Measurements from ENCODE around the gene CCDC183.
"Not testable (repeated sequence)": the region's sequence is repeated elsewhere in the genome, so short reads cannot be mapped to it uniquely, and the experiment has no call there.

CCDC183 gene

DNA sequence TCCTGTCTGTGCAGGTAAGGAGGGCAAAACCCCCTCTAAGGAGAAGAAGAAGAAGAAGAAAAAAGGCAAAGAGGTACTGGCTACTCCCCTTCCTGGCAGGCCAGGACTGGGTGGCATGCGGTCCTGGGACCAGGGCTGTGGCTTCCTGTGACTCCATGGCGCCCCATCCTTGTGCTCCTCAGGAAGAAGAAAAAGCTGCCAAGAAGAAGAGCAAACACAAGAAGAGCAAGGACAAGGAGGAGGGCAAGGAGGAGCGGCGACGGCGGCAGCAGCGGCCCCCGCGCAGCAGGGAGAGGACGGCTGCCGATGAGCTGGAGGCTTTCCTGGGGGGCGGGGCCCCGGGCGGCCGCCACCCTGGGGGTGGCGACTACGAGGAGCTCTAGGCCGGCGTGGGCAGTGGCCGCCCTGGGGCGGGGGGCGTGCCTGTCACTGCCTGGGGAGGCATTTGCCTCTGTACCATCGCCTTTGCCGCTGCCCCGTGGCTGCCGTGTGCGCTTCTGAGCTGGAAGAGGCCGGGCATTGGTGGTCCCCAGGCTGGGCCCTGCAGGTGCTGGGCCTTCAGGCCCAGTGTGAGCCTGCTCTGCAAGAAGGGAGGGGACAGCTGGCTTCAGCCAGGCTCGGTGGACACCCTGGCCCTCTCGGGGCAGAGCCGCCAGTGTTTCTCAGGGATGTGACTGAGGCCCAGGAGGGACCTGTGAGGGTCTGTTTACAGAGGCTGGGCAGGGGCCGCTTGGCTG, 44.2 kb downstream of the CCDC183 start:
- DNase-seq: no peak

DNA sequence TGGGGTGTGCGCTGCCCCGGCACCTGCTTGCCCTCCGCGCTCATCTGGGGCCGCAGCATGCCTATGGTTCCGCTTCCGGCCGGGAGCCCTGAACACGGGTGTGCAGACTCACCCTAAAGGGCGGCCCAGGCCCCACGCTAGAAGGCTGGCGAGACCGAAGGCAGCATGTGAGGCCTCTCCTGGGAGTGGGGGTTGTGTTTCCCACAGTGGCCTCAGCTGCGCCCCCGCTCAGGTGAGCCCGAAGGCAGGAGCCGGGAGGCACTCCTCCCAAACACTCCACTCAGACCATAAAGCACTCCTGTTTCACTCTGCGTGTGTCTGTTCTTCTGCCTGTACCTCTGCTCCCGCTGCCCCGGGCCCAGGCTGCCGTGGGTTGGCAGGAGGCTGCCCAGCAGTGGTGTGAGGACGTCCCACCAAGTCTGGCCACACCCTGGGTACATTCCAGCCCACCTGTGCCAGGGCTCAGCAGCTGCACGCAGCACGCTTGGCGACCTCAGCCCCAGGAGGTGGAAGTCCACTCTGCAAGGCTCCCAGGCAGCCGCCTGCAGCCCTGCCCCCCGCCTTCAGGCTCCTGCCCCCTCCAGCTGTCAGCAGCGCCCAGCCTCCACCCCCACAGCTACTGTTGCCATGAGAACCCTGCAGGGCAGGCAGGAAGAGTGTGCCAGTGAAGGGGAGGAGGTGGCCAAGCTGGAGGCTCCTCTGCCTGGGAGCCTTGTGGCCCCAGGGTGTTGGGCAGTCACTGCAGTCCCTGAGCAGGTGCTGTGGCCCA, 44.9 kb downstream of the CCDC183 start:
- no peak for DNase-seq

DNA sequence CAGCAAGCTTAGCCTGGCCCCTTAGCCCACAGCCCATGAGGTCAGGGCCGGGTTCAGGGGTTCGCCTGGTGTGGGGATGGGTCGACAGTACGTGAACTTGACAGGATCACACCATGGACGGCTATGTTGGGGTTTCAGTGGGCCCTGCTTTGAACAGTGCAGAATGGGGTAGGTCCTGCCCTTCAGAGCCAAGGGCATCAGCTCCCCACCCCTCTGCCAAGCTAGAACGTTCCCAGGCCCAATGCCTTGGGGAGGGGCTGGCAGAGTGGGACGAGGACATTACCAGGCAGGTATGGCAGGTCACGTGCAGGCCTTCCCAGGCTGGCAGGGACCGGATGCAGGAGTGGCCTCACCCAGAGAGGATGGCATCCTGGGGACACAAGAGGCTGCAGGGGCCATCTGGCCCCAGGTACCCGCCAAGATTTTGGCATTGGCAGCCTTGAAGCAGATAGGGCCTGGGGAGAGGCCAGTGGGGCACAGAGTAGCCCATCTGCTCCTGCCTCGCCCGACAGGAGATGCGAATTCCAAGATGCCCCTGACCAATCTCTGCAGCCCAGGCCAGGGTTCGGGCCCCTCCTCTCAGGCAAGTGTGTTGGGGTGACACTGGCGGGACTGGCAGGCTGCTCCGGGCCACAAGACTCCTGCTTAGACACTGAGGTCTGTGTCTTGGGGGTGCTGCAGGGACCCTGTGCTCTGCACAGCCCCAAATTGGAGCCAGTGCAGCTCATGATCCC, 45.7 kb downstream of the CCDC183 start:
- not testable (repeated sequence) for DNase-seq

DNA sequence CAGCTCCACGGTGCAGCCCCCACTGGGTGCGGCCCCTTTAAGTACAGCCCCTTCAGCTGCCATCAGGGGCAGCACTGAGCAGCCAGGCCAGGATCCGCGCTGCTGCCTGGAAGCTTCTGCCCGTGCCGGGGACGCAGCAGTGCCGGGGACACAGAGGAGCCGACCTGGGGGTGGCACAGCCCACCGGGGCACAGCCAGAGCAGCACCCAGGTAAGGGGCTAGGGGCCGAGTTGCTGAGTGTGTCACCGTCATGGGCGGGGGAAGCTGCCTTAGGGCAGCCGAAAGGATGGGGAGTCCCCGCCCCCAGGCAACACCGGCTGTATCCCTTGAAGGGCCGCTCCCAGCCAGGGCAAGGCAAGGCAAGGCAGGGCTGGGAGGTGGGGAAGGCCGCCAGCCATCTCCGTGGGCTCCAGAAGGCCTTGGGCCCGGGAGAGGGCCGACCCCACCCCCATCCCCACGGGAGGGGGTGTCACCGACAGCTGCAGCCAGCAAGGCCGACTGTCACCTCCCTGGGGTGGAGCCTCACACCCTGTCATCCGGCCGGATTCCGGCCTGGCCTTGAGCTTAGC, 46.3 kb downstream of the CCDC183 start, which contains the start of gene AJM1:
TSS of gene AJM1 (plus strand) at position 99 of the 569 bp plus-strand sequence. CDS start 1,937 bp downstream, outside the sequence.
- DNase-seq: peak; percentile 44

DNA sequence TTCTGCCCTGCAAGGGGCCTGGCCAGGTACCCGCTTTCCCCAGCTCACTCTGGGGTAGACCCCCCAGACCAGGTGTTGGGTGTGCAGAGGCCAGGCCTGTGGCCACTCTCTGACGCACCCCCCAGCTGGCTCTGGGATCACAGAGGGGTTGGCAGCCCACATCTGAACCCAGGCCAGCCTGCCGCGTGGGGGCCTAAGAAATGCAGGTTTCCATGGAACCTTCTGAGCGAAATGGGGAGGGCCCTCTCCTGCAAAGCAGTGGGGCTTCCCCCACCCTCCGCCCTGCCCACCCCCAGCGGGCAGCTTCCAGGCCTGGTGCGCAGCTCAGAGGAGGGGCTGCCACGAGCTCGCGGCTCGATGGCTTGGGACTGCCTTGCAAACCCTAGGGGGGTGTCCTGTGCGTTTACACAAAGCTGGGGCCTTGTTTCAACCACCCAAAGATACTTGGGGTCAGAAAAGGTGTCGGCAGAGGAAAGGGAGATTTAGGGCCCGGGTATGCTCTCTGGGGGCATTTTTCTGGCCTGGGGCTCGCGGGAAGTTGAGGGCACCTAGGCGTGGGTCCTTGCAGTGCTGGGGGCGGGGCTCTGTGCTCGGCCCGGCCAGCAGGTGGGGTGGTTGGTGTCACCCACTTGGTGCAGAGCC, 47.1 kb downstream of the CCDC183 start:
- not testable (repeated sequence) for DNase-seq

DNA sequence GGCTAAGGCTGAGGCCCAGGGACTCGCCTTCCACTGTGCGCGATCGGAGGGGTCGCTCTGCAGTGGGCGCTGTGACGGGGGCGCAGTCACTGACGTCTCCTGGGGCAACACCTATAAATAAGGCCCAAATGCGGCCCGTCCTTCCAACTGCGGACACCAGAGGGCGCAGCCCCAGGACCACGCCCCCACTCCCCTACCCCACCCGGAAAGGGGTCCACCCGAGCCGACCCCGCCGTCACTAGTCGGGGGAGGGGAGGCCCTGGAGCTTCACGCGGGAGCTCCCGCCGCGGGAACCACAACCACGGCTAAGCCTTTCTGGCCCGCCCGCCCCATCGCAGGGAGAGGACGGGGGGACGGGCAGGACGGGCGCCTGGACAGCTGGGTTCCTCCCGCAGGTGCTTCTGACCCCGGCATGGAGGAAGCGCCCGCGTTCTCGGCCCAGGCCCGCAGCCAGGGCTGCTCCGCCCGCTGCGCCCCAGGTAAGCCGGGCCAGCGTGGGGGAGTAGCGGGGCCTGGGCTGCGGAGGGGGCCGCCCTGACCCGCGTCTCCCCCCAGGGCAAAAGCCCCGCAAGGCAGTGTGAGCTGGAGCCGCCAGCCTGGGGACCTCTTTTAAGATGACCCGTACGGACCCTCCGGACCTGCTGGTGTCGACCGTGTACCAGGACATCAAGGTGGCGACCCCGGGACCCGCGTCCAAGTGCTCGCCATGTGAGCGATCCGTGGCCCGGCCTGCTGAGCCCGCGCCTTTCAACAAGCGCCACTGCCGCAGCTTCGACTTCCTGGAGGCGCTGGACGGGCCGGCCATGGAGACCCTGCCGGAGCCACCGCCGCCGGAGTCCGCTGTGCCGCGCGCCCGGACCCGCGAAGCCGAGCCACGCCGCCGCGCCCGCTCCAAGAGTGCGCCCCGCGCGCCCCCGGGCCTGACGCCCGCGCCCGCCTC, 47.9 kb downstream of the CCDC183 start:
- not testable (repeated sequence) for DNase-seq

DNA sequence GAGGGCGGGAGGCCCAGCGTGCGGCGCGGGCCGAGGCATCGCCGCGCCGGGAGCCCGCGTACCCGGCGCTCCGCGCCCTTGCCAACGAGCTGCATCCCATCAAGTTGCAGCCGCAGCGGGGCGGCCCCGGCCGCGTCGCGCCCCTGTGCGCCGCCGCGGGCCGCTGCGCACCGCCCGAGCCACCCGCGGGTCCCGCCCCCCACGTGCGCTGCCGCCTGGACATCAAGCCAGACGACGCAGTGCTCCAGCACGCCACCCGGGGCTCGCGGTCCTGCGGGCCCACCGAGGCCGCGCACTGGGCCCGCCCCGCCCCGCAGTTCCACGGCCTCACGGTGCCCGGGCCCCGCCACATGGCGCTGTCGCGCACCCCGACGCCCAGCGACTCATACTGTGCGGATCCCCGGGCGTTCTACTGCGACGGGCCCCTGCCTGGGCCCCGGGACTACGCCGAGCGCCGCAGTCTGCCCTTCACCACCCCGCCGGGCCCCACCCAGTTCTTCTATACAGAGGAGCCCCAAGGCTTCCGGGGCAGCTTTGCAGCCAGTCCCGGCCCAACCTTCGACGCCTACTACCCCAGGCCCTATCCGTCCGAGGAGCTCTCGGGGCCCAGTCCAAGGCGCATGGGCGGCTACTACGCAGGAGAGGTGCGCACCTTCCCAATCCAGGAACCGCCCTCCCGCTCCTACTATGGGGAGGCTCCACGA, 48.8 kb downstream of the CCDC183 start:
- no peak for DNase-seq

DNA sequence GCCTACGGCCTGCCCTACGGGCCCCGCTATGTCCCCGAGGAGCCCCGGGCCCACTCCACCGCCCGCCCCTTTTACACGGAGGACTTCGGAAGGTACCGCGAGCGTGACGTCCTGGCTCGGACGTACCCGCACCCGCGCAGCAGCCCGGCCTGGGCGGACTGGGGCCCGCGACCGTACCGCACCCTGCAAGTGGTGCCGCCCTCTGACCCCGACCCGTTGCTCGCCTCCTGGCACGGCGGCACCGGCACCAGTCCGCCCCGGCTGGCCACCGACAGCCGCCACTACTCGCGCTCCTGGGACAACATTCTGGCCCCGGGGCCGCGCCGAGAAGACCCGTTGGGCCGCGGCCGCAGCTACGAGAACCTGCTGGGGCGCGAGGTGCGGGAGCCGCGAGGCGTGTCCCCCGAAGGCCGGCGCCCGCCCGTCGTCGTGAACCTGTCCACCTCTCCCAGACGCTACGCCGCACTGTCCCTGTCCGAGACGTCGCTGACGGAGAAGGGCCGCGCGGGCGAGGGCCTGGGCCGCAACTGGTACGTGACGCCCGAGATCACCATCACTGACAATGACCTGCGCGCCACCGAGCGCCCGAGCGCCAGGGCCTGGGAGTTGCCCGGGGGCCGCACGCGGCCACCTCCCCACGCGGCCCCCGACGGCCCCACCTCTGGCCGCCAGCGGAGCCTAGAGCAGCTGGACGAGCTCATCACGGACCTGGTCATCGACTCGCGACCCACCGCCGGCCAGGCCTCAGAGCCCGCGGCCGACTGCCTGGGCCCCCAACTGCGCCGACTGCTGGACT, 49.5 kb downstream of the CCDC183 start:
- DNase-seq: no peak

DNA sequence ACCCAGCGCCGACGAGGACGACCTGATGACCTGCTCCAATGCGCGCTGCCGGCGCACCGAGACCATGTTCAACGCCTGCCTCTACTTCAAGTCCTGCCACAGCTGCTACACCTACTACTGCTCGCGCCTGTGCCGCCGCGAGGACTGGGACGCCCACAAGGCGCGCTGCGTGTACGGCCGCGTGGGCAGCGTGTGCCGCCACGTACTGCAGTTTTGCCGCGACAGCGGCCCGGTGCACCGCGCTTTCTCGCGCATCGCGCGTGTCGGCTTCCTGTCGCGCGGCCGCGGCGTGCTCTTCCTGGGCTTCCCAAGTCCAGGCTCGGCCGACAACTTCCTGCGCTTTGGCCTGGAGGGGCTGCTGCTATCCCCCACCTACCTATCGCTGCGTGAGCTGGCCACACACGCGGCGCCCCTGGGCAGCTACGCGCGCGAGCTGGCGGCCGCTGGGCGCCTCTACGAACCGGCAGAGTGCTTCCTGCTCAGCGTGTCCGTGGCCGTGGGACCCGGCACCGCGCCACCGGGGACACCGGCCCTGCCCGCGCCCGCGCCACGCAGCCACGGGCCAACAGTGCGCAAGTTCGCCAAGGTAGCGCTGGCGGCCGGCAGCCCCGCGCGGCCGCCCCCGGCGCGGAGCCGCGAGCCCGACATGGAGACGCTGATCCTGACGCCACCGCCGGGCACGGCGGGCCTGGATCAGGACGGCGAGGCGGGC, 50.4 kb downstream of the CCDC183 start:
- DNase-seq: no peak

DNA sequence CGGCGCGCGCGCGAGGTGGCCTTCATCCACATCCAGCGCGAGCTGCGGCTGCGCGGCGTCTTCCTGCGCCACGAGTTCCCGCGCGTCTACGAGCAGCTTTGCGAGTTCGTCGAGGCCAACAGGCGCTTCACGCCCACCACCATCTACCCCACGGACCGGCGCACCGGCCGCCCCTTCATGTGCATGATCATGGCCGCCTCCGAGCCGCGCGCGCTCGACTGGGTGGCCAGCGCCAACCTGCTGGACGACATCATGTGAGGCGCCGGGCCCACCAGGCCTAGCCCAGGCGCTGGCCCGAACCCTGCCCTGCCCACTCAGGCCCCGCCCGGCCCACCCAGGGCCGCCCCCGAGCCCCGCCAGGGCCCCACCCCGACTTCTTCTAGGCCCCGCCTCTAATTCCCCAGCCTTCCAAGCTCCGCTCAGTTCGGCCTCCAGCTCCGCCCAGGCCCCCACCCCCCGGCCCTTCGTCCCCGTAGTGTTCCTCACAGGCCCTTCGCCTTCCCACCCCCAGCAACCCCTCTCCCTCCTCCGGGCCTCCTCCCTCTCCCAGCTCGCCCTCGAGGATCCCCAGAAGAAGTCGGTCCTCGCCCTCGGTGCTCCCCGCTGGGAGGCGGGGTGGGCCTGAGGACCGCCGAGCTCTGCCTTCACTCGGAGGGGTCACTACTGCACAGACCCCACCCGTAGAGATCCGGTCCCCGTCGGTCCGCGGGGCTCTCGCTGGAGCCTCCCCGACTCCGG, 51.1 kb downstream of the CCDC183 start:
- no peak for DNase-seq

DNA sequence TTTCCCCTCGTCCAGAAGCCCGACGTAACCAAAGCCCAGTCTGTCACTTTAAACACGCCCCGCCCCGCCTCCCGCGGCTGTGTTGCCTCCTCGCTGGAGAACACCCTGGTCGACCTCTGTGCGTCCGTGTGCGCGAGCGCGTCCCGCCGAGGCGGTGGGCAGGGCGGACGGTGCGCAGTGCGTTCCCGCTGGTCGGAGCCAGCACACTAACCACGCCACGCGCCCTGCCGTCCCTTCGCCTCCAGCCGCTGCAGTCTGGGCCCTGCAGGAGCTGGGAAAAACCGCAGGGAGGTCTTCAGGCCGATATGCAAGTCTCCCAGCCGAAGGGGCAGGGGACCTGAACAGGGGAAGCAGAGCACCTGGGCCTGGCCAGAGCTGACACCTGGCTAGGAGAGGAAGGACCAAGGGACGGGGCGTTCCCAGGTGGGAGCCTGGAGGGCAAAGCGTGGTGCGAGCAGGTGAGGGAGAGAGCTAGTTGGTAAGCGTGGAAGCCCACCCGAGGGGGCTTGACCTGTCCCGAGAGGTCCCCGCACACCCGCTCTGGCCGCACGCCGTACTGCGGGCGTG, 51.8 kb downstream of the CCDC183 start:
- DNase-seq: peak; percentile 65

DNA sequence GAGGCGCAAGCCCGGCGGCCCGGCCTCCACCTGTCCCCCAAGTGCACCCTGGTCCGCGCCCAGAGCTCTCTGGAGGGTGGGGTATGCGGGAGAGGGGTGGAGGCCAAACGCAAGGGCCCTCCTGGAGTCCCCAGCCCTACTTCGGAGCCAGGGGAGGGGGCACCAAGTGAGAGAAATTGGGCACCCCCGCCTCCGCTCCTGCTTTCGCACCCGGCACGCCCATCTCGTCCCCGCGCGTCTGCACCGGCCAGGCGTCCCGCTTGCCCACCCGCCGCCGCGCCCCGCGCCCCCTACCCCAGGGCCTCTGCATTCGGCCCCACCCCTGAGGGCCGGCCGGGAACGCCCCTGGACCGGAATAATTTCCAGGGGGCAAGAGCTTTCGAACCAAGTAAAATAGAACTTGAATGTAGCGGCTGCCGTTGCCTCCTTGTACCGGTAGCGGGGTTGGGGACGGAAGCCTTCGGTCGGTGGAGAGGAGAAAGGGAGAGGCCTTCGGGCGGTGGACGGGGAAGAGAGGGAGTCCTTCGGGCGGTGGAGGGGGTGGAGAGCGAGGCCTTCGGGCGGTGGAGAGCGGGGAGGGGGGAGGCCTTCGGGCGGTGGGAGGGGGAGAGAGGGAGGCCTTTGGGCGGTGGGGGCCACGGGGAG, 52.4 kb downstream of the CCDC183 start:
- DNase-seq: no peak

DNA sequence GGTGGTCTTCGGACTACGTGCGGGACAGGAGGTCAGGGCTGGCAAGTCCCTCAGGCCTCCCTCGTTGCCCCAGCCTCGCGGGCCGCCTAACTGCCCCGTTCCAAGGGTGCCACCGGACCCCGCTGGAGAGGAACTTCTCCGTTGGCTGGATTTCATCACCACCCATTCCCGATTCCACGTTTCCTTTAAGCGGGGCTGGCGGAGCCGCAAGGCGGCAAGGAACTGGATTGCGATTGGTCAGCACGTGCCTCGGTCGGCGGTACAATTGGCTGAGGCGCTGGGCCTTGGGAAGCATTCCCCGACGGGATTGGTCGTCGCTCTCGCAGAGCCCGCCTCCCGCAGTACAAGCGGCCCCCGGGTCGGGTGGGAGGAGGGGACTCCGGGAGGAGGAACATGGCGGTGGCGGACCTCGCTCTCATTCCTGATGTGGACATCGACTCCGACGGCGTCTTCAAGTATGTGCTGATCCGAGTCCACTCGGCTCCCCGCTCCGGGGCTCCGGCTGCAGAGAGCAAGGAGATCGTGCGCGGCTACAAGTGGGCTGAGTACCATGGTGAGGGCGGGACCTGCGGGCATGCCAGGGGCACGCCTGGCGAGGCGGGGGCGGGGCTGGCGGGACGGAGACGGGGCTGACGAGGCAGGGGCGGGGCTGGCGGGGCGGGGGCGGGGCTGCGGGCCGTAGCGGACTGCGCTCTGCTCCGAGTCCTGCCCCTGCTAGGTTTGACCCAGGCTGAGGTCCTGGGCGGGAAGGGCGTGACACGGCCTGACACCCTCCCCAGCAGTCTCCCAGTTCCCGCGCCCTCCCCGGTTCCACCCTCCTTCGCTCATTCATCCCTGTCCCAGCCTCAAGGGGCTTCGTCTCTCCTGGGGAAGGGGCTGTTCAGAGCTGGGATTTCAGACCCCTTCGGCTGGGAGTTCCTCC, 53.2 kb downstream of the CCDC183 start, which contains the start of gene PHPT1:
TSS of gene PHPT1 (plus strand) at position 372 of the 922 bp plus-strand sequence. CDS start at position 394, 22 bp downstream.
- DNase-seq: peak; percentile 88

DNA sequence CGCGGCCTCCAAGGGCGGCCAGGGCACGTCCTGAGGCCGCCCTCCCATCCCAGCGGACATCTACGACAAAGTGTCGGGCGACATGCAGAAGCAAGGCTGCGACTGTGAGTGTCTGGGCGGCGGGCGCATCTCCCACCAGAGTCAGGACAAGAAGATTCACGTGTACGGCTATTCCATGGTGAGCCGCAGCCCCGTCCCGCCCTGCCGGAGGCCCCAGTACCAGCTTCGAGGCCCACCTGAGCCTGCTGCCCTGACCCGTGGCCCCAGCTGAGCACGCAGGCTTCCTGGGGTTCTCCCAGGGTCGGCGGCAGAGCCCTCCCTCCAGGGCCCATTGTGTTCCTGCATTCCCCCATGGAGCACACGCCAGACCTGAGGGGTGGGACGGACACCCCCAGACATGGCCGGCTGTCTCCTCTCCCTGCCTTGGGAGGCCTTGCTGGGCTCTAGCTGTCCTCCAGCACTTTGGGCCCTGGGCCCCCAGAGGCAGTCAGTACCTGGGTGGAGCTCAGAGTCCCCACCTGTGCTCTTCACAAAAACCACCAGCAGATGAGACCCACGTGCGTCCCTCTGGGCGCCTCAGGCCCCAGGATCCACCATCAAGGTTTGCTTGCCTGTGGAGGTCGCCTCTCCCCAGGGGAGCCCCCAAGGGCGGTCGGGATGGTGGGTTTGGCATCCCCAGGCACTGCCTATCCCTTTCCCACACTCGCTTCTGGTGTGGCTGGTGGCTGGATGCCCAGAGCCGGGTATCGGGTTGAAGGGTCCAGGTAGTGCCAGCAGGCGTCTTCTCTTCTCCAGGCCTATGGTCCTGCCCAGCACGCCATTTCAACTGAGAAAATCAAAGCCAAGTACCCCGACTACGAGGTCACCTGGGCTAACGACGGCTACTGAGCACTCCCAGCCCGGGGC, 54.1 kb downstream of the CCDC183 start:
- no peak for DNase-seq

All from activated gamma-delta T cell (primary cell).